ENCODE measurements around the gene IER3.
A peak's percentile ranks its signal among the peaks of the same experiment; 100 is the strongest.

The IER3 gene, protein sequence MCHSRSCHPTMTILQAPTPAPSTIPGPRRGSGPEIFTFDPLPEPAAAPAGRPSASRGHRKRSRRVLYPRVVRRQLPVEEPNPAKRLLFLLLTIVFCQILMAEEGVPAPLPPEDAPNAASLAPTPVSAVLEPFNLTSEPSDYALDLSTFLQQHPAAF

GRCh38 chr6:30744054-30744805 lies at the start of gene IER3:
Gene IER3 (minus strand): TSS chr6:30744547. CDS start chr6:30744518, 29 bp downstream.
- peak; percentile 98 for DNase-seq

GRCh38 chr6:30793521-30794194 lies 49.3 kb upstream of the IER3 start:
- peak; percentile 55 to 84 (median 76) for DNase-seq

- no peak for DNase-seq
Measured at GRCh38 chr6:30792786-30793185, 48.4 kb upstream of the IER3 start.

GRCh38 chr6:30790724-30791383 lies 46.5 kb upstream of the IER3 start:
- no peak for DNase-seq

DNA sequence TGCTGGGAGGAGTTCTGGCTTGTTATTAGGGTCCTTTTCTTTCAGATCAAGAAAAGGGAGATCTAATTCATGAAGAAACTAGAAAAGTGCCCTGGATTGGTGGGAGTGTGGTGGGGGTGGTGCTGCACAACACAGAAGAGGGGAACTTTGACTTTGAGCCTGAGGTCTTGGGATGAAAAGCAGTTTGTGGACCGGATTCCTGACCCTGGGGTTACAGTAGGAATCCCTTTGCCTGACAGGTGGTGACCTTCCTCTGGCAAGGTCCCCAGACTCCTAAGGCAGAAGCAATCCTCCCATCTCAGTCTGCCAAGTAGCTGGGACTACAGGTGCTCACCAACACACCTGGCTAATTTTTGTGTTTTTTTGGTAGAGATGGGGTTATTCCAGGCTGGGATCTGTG lies 45.3 kb upstream of the IER3 start:
- no peak for DNase-seq

- DNase-seq, result peak; percentile 81 to 96 (median 84)
Measured at GRCh38 chr6:30787954-30788353, 43.6 kb upstream of the IER3 start.

GRCh38 chr6:30782425-30783014 lies 38.2 kb upstream of the IER3 start:
- no peak for DNase-seq

DNA sequence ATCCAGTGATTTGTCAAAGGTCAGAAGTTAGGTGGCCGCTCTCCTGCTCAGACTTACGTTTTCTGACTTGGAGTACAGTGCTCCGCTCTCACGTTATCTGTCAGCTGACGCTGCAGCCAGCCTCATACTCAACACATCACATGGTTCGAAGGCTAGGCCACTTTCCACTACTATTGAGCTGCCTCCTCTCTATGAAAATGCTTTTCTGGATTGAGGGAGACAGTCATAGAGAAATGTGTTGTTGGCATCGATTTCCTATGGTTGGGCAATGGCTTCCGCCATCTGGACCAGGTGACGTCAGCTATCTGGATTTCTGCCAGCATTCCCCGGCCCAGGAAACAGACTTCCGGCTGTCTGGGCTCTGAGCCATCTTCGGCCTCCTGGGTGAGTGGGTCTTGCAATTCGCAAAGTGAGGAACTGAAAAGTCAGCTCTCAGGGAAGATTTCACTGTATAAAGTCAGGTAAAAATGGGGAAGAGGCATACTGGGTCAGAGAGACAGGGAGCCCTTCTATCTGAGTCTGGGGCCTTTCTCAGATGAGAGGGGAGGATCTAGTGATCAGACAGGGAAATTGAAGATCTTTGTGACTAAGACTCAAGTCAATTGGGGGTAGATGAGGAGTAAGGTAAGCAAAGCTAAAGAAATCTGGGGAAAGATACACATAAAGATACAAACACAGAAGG lies 37.5 kb upstream of the IER3 start:
- DNase-seq, result peak; percentile 97 to 99 (median 98)

DNA sequence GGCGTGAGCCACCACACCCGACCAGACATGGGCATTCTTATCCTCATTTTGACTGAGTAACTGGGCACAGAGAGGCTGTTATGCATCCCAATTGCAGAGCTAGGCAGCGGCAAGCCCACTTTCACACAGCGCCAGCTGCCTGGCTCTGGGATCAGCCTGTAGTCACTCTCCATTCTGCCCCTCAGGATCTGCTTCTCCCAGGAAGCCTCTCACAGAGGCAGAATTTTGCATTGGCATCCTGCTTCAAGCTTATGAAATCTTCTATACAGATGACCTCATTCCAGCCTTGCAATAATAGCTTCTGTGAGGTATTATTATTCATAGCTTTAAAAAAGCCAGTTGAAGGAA lies 37.0 kb upstream of the IER3 start:
- peak in 1 of 3 donors; percentile 92 for DNase-seq

DNA sequence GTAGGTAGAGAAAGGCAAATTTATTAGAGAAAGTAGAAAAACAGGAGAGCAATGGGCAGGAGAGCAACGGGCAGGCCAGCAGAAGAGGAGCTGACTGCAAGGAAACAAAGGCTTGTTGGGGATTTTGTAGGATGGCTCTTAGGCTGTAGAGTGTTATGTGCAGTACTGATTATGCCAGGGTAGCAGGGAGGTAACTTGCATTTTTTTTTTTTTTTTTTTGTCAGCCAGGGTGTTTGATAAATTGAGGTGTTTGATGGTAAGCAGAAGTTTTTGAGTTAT lies 36.2 kb upstream of the IER3 start:
- no peak for DNase-seq

DNA sequence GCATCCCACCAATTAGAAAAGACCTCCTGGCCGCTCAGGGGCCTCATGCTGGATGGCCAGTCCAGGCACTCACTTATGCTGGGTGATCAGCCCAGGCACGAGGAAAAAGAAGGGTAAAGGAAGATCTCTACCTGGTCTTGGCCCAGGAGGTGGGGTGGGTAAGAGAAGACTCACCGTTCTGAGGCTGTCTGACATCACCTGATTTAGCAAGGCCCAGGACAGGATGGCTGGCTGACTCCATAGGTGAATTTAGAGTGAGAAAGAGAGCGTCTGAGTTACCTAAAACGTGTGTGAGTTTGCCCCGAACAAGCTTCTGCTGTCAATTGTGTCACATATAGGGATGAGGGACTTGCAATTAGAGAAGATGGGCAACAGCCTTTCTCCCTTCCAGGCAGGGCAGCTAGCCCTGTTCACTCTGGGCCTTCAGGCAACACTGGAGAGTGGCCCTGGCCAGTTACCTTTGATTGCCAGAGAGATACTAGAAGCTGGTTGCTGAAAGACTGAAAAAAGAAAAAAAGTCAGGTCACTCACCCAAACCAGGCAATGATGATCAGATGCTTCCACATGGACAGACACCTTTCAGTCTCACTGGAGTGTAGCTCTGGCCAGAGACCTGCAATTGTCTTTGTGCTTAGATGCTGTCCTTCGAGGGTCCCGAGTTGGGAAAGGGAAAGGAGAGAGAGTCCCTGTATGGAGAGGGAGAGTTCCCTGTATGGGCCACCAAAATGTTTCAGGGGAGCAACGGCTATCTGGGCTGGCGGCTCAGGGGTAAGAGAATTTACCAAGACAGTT lies 35.7 kb upstream of the IER3 start:
- no peak for DNase-seq

GRCh38 chr6:30778001-30778635 lies 33.8 kb upstream of the IER3 start:
- peak; percentile 85 to 92 (median 85) for DNase-seq

DNA sequence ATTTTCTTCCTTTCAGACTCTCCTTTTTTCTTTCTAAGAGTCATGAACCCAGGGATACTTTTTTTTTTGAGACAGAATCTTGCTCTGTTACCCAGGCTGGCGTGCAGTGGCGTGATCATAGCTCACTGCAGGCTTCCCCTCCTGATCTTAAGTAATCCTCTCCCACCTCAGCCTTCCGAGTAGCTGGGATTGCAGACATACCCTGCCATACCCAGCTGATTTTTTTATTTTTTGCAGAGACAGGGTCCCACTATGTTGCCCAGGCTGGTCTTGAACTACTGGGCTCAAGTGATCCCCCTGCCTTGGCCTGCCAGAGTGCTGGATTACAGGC lies 32.8 kb upstream of the IER3 start:
- peak in 1 of 3 donors; percentile 45 for DNase-seq

- DNase-seq, result peak in 2 of 3 donors; percentile 49 to 52
Measured at GRCh38 chr6:30776390-30777154, 32.2 kb upstream of the IER3 start.

- no peak for DNase-seq
Measured at GRCh38 chr6:30775104-30775503, 30.8 kb upstream of the IER3 start.

GRCh38 chr6:30774701-30775100 lies 30.4 kb upstream of the IER3 start:
- DNase-seq, result no peak

- no peak for DNase-seq
Measured at GRCh38 chr6:30770592-30770991, 26.2 kb upstream of the IER3 start.

DNA sequence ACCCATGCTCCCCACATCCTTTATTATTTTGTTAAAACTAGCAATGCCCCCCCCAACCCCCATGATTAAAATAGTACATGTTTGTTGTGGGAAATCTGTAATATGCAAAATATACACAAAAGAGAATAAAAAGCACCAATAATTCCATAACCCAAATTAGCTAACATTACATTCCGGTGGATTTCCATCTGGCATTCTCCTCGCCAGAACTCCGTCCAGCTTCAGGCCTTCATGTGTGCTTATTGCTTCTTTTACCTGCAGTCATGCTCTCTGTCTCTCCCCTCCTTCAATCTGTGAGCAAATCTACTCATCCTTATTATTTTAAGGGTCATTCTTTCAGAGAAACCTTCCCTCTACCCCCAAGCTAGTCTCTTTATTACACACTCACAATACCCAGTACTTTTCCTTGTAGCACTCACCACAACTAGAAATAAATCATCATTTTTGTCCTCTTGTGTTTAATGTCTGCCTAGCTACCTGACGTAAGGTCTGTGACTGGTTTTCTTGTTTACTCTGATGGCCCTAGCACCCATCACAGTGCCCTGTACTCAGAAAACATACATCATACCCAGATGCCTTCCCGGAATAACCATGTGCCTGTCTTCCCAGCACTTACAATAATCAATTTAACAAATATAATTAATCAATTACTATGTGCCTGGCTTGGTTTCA lies 25.6 kb upstream of the IER3 start:
- DNase-seq, result no peak

DNA sequence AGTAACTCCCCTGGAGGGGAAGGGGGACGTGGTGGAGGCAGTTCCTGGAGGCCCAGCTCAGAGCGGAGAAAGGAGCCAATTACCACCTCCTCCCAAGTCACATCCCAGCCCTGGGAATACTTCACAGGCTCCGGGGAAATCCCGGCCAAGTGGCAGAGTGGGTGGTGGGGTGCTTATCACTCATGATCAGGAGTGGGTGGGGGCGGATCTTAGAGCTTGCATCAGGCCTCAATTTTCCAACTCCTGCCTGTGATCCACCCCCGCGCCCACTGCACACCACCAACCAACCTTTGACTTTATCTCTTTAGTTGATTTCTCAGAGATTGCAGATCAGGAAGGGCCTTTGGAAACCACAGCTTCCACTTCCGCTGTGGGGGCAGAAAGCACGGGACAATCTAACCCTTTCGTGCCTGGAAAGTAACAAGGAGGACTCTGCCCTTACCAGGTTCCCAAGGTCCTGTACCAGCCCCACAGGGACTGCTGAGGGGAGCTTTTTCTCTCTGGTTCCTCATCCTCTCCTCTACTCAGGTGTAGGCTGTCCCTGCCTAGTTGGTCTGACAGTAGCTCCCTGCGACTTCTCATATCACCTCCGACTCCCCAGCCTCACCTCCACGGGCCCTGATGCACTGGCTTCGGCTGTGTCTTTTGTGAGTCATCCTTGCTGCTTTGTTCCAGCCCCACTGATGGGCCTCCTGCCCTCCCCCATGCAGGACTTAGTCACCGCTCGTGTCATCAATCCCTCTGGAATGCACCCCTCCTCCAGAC lies 24.9 kb upstream of the IER3 start:
- DNase-seq, result peak; percentile 95 to 97 (median 96)

Measured in suppressor macrophage treated with lipopolysaccharide for 1 hour (primary cell).